ENCODE measurements around the gene GBGT1.

GBGT1 gene

DNA sequence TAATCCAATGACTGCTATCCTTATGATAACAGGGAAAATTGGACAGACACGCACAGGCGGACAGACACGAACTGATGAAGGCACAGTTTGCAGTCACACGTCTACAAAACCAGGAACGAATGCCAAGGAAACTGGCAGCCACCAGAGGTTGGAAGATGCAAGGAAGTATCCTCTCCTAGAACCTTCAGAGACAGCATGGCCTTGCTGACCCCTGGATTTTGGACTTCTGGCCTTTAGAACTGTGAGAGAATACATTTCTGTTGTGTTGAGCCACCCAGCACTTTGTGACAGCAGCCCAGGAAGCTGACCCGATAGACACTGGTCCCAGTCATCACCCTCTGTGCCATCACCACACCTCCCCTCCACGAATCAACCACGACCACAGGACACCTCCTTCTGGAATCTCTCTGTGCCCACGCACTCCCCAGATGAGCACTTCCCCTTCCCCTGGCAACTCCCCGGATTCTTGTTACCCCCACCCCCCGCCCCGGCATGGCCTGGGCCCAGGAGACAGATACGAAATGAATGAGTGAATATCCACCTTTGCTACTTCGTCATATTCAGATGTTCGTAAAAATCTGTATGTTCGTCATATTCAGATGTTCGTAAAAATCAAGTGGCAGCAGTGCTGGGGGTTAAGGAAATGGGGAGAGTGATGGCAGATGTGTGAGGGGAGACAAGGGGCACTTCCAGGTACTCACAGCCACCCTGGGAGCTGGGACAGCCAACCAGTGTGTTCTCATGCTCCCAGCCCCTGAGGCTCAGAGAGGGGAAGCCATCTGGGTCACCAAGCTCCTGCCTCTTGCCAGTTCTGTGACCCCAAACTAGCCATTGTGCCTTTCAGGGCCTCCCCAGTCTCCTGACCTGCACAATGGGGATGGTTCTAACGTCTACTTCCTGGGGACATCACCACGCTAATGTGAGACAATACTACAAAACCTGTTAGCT, 18.5 kb downstream of the GBGT1 start:
- no peak for DNase-seq (ENCODE audit: insufficient read length)
- FAIRE-seq: no peak
- TF ChIP-seq TAF1 (IDR thresholded peaks at IDR 0.05; ENCODE audit: borderline replicate concordance, low read depth, low read length) (no peak), POLR2AphosphoS5 (IDR thresholded peaks at IDR 0.05; ENCODE audit: low read depth, low read length) (no peak), POLR2A (IDR thresholded peaks at IDR 0.05; ENCODE audit: low read depth, low read length) (no peak)

DNA sequence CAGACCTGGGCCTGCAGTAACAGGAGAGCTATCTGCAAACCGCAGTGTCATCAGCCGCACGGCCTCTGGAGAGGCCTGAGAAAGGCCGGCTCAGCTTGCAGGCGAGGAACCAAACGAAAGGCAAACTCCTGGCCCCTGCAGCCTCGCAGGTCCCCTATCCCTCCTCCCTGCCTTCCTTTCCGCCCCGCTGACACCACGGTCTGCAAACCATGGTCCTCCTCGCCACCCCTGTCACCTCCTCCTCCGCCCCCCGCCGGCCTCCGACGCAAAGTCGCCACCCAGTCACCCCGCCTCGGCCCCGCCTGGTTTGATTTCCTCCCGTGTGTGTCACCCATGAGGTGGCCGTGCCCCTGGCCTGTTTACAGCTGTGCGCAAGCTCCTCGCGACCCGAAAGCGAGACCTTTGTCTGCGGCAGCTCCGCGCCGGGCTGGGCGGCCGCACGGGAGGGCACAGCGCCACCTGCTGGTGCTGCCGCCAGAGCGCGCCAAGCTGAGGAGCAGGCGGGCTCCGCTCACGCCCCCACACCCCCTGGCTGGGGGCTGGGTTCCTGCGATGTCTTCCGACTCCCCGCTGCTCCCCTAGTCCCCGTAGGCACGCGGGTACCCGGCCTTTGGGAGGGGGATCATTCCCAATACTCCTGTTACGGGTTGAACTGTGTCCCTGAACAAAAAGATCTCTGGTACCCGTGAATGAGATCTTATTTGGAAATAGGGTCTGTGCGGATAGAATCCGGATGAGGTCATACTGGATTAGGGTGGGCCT, 19.4 kb downstream of the GBGT1 start:
- DNase-seq (ENCODE audit: insufficient read length) (peak; percentile 94), FAIRE-seq (peak; percentile 100)
- TF ChIP-seq TAF1 (IDR thresholded peaks at IDR 0.05; ENCODE audit: borderline replicate concordance, low read depth, low read length) (no peak), POLR2AphosphoS5 (IDR thresholded peaks at IDR 0.05; ENCODE audit: low read depth, low read length) (no peak; the same call in 1 of the 2 replicates), POLR2A (IDR thresholded peaks at IDR 0.05; ENCODE audit: low read depth, low read length) (no peak; the same call in 1 of the 2 replicates)

DNA sequence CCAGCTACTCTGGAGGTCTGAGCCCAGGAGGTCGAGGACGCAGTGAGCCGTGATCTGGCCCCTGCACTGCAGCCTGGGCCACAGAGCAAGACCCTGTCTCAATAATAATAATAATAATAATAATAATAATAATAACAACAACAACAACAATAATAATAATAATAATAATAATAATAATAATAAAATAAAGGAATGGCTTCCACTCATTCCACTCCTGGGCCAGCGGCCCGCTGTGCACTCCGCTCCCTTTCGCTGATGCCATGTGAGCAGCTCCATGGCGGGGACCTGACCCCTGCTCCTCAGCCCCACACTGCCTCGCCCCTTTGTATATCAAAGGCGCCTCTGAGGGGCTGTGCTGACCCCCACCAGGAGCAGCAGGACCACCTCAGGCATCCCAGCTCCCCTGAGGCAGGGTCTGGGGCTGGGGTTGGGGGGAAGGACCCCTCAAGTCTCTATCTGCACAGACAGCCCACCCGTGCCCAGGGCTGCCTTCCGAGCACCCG, 20.0 kb downstream of the GBGT1 start:
- FAIRE-seq (no peak), DNase-seq (ENCODE audit: insufficient read length) (no peak)
- TF ChIP-seq TAF1 (IDR thresholded peaks at IDR 0.05; ENCODE audit: borderline replicate concordance, low read depth, low read length) (no peak), POLR2A (IDR thresholded peaks at IDR 0.05; ENCODE audit: low read depth, low read length) (no peak), POLR2AphosphoS5 (IDR thresholded peaks at IDR 0.05; ENCODE audit: low read depth, low read length) (no peak)

GRCh38 chr9:133142684-133143622, 20.8 kb downstream of the GBGT1 start:
- DNase-seq (ENCODE audit: insufficient read length): peak; percentile 81
- FAIRE-seq: peak; percentile 92
- TF ChIP-seq POLR2AphosphoS5 (IDR thresholded peaks at IDR 0.05; ENCODE audit: low read depth, low read length) (0 out of 2 replicates have a peak, but pooled peaks have one; percentile 18), TAF1 (IDR thresholded peaks at IDR 0.05; ENCODE audit: borderline replicate concordance, low read depth, low read length) (no peak)

DNA sequence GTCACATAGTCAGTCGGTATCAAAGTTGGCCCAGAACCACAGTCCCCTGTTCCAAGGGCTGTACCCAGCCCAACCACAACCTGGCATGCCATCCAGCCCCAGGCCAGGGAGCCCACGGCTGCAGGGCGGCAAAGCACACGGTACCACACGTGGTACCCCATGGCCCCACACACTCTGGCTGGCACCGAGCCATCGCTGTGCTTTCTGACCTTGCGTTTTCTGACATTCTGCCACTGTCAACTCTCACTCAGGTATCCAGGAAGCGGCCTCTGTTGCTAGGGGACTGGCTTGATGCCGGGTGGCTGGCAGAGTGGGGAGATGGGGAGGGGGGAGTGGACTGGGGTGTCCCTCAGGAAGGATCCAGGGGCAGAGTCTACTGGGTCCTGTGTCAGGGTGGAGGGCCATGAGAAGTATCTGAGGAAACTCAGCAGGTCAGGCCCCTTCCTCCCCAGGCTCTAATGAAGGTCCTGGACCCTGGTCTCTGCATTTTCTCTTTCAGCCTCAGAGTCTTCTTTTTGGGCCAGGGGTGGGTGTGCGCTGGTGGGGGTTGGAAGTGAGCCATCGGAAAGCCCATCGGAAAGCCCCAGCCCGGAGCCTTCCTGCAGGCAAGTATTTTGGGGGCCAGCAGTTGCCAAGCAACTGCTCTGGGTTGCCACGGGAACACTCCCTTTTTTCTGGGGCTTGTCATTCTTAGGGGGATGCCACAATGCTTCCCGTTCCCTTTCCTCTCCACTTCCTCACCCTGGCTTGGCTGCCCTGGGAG, 21.7 kb downstream of the GBGT1 start:
- peak; percentile 85 for FAIRE-seq
- DNase-seq (ENCODE audit: insufficient read length): peak; percentile 67
- TF ChIP-seq POLR2AphosphoS5 (IDR thresholded peaks at IDR 0.05; ENCODE audit: low read depth, low read length) (peak; percentile 53; the same call in 1 of the 2 replicates), TAF1 (IDR thresholded peaks at IDR 0.05; ENCODE audit: borderline replicate concordance, low read depth, low read length) (no peak), POLR2A (IDR thresholded peaks at IDR 0.05; ENCODE audit: low read depth, low read length) (no peak)

DNA sequence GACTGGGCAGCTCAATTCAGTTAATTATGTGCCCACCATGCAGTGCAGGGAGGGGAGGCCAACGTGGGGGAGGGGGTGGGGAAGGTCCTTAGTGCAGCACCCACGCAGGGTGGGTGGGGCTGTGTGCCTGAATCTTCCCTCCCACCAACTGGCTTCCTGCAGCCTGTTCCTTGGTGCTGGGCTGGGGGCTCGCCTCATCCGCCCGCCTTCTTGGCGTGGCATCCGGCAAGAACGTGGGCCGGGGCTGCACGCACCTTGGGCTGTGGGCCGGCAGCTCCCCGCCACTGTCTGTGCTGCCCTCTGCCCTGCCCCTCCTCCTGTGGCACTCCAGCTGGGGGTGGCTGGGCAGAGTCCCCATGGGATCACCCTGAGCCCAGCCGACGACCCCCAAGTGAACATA, 23.1 kb downstream of the GBGT1 start:
- no peak for DNase-seq (ENCODE audit: insufficient read length)
- TF ChIP-seq POLR2A (IDR thresholded peaks at IDR 0.05; ENCODE audit: low read depth, low read length): no peak
- no peak for TF ChIP-seq POLR2AphosphoS5 (IDR thresholded peaks at IDR 0.05; ENCODE audit: low read depth, low read length)
- TF ChIP-seq TAF1 (IDR thresholded peaks at IDR 0.05; ENCODE audit: borderline replicate concordance, low read depth, low read length): no peak
- FAIRE-seq: no peak

GRCh38 chr9:133140174-133140505, 23.6 kb downstream of the GBGT1 start:
- TF ChIP-seq POLR2A (IDR thresholded peaks at IDR 0.05; ENCODE audit: low read depth, low read length) (no peak), TAF1 (IDR thresholded peaks at IDR 0.05; ENCODE audit: borderline replicate concordance, low read depth, low read length) (no peak), POLR2AphosphoS5 (IDR thresholded peaks at IDR 0.05; ENCODE audit: low read depth, low read length) (no peak)

GRCh38 chr9:133139246-133140173, 24.2 kb downstream of the GBGT1 start:
- FAIRE-seq (no peak), DNase-seq (ENCODE audit: insufficient read length) (no peak)
- no peak for TF ChIP-seq POLR2A (IDR thresholded peaks at IDR 0.05; ENCODE audit: low read depth, low read length)
- no peak for TF ChIP-seq POLR2AphosphoS5 (IDR thresholded peaks at IDR 0.05; ENCODE audit: low read depth, low read length)
- TF ChIP-seq TAF1 (IDR thresholded peaks at IDR 0.05; ENCODE audit: borderline replicate concordance, low read depth, low read length): no peak

More at GRCh38 chr9:133140174-133140505, 23.6 kb downstream of the GBGT1 start:
- no peak for DNase-seq (ENCODE audit: insufficient read length)
- FAIRE-seq: no peak
